HG02571 (cell line): Measurements from ENCODE around the gene CPEB1.
"Not testable (repeated sequence)": the region's sequence is repeated elsewhere in the genome, so short reads cannot be mapped to it uniquely, and the experiment has no call there.

Source experiments
- ATAC-seq: cut with Tn5 transposase; IDR thresholded peaks from one replicate; pipeline ENCODE4 v1.9.1; 2021; ENCODE audit warnings: mild to moderate bottlenecking, moderate library complexity; ENCODE audit not compliant: unreplicated experiment

CPEB1 gene

GRCh38 chr15:82530606-82531379 lies 116.4 kb downstream of the CPEB1 start:
- ATAC-seq, result peak; percentile 90

GRCh38 chr15:82530006-82530405 lies 117.2 kb downstream of the CPEB1 start:
- no peak for ATAC-seq

- not testable (repeated sequence) for ATAC-seq
Measured at GRCh38 chr15:82513587-82513986, 133.6 kb downstream of the CPEB1 start.

GRCh38 chr15:82507693-82508092 lies 139.5 kb downstream of the CPEB1 start:
- ATAC-seq, result not testable (repeated sequence)

- ATAC-seq, result not testable (repeated sequence)
Measured at GRCh38 chr15:82507087-82507486, 140.1 kb downstream of the CPEB1 start.

- ATAC-seq, result not testable (repeated sequence)
Measured at GRCh38 chr15:82505842-82506241, 141.3 kb downstream of the CPEB1 start.

GRCh38 chr15:82504074-82504473 lies 143.1 kb downstream of the CPEB1 start:
- not testable (repeated sequence) for ATAC-seq

- not testable (repeated sequence) for ATAC-seq
Measured at GRCh38 chr15:82502700-82503339, 144.3 kb downstream of the CPEB1 start.

GRCh38 chr15:82500772-82501171 lies 146.4 kb downstream of the CPEB1 start:
- ATAC-seq, result not testable (repeated sequence)

- ATAC-seq, result not testable (repeated sequence)
Measured at GRCh38 chr15:82497978-82498377, 149.2 kb downstream of the CPEB1 start.
